HG03095 (cell line): Measurements from ENCODE around the gene MCTP1.

Experiments
- ATAC-seq: cut with Tn5 transposase; IDR thresholded peaks from one replicate; pipeline ENCODE4 v1.9.1; 2021; ENCODE audit warnings: moderate library complexity; ENCODE audit not compliant: unreplicated experiment

MCTP1 gene

GRCh38 chr5:95284572-95285408 is at the start of gene MCTP1:
Gene MCTP1 (minus strand): TSS chr5:95285094.
- peak; percentile 7 for ATAC-seq

- ATAC-seq: no peak
Measured at GRCh38 chr5:95332158-95332557, 47.3 kb upstream of the MCTP1 start.

GRCh38 chr5:95331358-95331757 is 46.5 kb upstream of the MCTP1 start:
- no peak for ATAC-seq

GRCh38 chr5:95327211-95327610 is 42.3 kb upstream of the MCTP1 start:
- ATAC-seq: no peak

GRCh38 chr5:95317687-95318086 is 32.8 kb upstream of the MCTP1 start:
- ATAC-seq: no peak

- ATAC-seq: no peak
Measured at GRCh38 chr5:95317085-95317484, 32.2 kb upstream of the MCTP1 start.

- ATAC-seq: no peak
Measured at GRCh38 chr5:95304711-95305110, 19.8 kb upstream of the MCTP1 start.

- ATAC-seq: no peak
Measured at GRCh38 chr5:95298651-95299050, 13.8 kb upstream of the MCTP1 start.

GRCh38 chr5:95296291-95296690 is 11.4 kb upstream of the MCTP1 start:
- ATAC-seq: no peak

- ATAC-seq: no peak
Measured at GRCh38 chr5:95285409-95285755, 488 bp upstream of the MCTP1 start.

- peak; percentile 53 for ATAC-seq
Measured at GRCh38 chr5:95283761-95284571, 928 bp downstream of the MCTP1 start.

- ATAC-seq: no peak
Measured at GRCh38 chr5:95283022-95283615, 1.8 kb downstream of the MCTP1 start.

GRCh38 chr5:95281226-95281625 is 3.7 kb downstream of the MCTP1 start:
- no peak for ATAC-seq

GRCh38 chr5:95280401-95281095 is 4.3 kb downstream of the MCTP1 start:
- ATAC-seq: no peak

- ATAC-seq: no peak
Measured at GRCh38 chr5:95274011-95274410, 10.9 kb downstream of the MCTP1 start.

- no peak for ATAC-seq
Measured at GRCh38 chr5:95272316-95272929, 12.5 kb downstream of the MCTP1 start.

- ATAC-seq: no peak
Measured at GRCh38 chr5:95262933-95263660, 21.8 kb downstream of the MCTP1 start.

GRCh38 chr5:95261437-95262175 is 23.3 kb downstream of the MCTP1 start:
- no peak for ATAC-seq

- no peak for ATAC-seq
Measured at GRCh38 chr5:95256991-95257390, 27.9 kb downstream of the MCTP1 start.
